NT2/D1 (cell line): ENCODE measurements around the gene NDUFAF8.
A peak's percentile ranks its signal among the peaks of the same experiment; 100 is the strongest.

ENCODE experiments used
- DNase-seq: peaks from one replicate; pipeline ENCODE4 v3.0.0-alpha.2; 2011; ENCODE audit warnings: low read depth, low spot score
- H3K27me3 ChIP-seq: 2 replicates; pipeline ENCODE4 v1.6.0; 2011; ENCODE audit warnings: mild to moderate bottlenecking; ENCODE audit not compliant: insufficient read length, insufficient read depth
- H3K36me3 ChIP-seq: 2 replicates; pipeline ENCODE4 v1.6.1; 2011; ENCODE audit warnings: mild to moderate bottlenecking, low read length, mixed read lengths; ENCODE audit not compliant: insufficient read depth, insufficient read length
- H3K4me1 ChIP-seq: 2 replicates; pipeline ENCODE4 v1.5.1; 2011; ENCODE audit not compliant: insufficient read depth, insufficient read length
- H3K4me3 ChIP-seq: 2 replicates; pipeline ENCODE4 v1.5.1; 2011; ENCODE audit warnings: low read depth; ENCODE audit not compliant: insufficient read length
- H3K9ac ChIP-seq: 2 replicates; pipeline ENCODE4 v1.6.0; 2011; ENCODE audit warnings: low read depth; ENCODE audit not compliant: insufficient read length
- H3K9me3 ChIP-seq: 2 replicates; pipeline ENCODE4 v1.5.1; 2011; ENCODE audit warnings: mild to moderate bottlenecking, low read length; ENCODE audit not compliant: insufficient read depth
- SUZ12 ChIP-seq: IDR thresholded peaks from 2 replicates; pipeline ENCODE4 v1.6.1; 2011; ENCODE audit not compliant: insufficient read length, insufficient read depth; ENCODE audit errors: extremely low read depth
- YY1 ChIP-seq: IDR thresholded peaks from 2 replicates; pipeline ENCODE4 v1.6.1; 2011; ENCODE audit not compliant: insufficient read length, insufficient read depth
- ZNF274 ChIP-seq: IDR thresholded peaks from 2 replicates; pipeline ENCODE4 v1.6.1; 2011; ENCODE audit warnings: mild to moderate bottlenecking, low read depth, low read length

Gene NDUFAF8

DNA sequence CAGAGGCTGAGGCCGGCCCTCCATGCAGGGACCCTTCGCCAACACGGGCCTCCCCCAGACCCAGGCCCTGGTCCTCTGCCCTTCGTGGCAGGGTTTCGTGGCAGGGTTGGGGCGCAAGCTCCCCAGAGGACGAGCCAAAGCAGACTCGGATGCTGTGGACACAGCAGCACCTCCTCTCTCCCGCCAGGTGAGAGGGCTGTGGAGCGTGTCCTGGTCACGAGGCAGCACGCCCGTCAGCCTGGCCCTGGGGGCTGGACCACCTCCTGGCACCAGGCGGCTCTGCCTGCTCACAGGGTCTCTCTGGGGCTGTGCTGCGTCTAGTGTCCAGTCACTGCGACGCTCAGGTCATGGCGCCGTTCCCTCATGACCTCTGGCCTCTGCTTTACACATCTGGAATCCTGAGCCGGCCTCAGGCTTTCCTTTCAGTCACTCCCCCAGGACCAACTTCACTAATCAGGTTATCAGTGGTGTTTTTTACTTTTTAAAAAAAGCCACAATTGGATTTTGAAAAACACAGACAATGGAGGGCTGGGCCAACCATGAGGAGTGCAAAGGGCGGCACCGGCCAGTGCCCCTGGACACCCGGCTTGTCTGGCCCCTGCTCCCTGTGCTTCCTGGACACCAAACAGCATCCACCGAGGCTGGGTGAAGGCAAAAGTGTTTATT lies 5.4 kb downstream of the NDUFAF8 start:
- peaks cover 65% of the 10 kb centered on the region for H3K36me3 ChIP-seq
- peak overlapping the region; percentile 26 for H3K9ac ChIP-seq
- peaks cover 40% of the 10 kb centered on the region for H3K4me1 ChIP-seq
- DNase-seq = no peak
- no peak overlapping the region for H3K4me3 ChIP-seq
- H3K9me3 ChIP-seq = no peaks in the 10 kb centered on the region
- TF ChIP-seq SUZ12 (no peak), ZNF274 (no peak), YY1 (no peak)
- H3K27me3 ChIP-seq = no peaks in the 10 kb centered on the region

DNA sequence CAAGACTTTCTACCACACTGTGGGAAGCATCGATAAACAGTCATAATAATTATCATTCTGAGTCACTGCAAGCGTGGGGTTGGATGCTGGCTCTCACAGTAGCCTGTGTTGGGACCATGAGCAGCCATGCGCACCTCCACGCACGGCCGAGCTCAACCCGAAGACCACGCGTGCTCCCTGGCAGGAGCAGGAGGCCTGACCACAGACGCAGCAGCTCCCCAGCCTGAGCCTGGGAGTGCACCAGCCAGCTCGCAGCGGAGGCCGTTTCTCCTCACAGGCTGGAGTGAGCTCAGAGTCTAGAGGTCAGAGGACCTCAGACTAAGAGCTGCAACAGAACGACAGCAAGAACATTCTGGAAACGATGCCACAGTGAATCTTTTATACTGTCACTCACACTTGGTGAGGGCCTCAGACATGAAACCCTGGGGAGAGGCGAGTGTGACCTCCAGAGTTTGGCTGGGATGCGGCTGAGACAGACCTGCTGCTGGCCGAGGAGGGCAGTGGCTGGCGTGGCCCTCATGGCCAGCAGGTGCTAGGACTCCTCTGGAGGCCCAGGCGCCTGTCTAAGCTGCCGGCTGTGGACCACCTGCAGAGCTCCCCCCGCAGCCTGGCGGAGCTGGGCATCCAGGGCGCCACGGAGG lies 6.0 kb downstream of the NDUFAF8 start:
- Histone ChIP-seq H3K9ac (peak overlapping the region; percentile 9), H3K9me3 (no peaks in the 10 kb centered on the region)
- TF ChIP-seq ZNF274 = no peak
- no peak for TF ChIP-seq YY1
- no peak for TF ChIP-seq SUZ12

DNA sequence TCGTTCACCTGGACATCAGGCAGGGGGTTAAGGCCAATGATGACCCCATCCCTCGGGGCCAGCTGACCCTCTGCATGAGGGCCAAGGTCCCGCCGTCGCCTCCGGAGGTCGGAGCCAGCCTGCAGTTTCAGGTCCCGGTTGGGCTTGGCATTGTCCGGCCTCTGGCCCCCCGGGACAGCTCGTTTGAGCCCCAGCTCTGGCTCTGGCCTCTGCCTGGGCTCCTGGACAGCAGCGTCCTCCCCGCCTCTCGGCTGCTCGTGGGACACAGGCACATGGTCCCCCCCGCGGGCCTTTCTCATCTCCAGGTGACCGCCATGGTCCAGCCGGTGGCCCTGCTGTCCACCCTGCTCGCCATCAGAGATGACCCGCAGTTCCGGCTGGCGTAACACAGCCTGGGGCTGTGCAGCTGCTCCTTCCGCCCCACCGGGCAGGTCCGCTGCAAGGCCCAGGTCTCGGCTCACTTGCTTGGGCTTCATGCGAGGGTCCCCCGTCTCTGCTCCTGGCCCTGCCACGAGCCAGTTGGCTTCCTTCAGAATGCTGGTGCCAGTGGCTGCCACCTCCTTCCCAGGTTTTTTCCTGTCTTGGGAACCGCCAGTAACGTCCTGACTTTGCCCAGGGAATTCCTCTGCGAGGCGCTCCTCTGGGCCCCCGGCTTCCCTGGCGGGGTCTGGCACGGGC lies 6.7 kb downstream of the NDUFAF8 start:
- peaks cover 39% of the 10 kb centered on the region for H3K4me1 ChIP-seq
- no peaks in the 10 kb centered on the region for H3K27me3 ChIP-seq
- TF ChIP-seq YY1 = no peak
- TF ChIP-seq SUZ12 = no peak
- no peak for TF ChIP-seq ZNF274
- H3K9me3 ChIP-seq = no peaks in the 10 kb centered on the region
- H3K36me3 ChIP-seq = peaks cover 66% of the 10 kb centered on the region
- H3K9ac ChIP-seq = peak overlapping the region; percentile 9
- no peak overlapping the region for H3K4me3 ChIP-seq
- DNase-seq = no peak

More for the DNA sequence above, 6.0 kb downstream of the NDUFAF8 start:
- Histone ChIP-seq H3K4me1 (peaks cover 40% of the 10 kb centered on the region), H3K27me3 (no peaks in the 10 kb centered on the region), H3K4me3 (no peak overlapping the region), H3K36me3 (peaks cover 66% of the 10 kb centered on the region)
- no peak for DNase-seq

GRCh38 chr17:81246343-81246670 lies 7.2 kb downstream of the NDUFAF8 start:
- DNase-seq = no peak
- Histone ChIP-seq H3K36me3 (peaks cover 66% of the 10 kb centered on the region), H3K4me3 (no peak overlapping the region), H3K9me3 (no peaks in the 10 kb centered on the region), H3K4me1 (peaks cover 37% of the 10 kb centered on the region), H3K9ac (no peak overlapping the region), H3K27me3 (no peaks in the 10 kb centered on the region)
- TF ChIP-seq YY1 (no peak), ZNF274 (no peak), SUZ12 (no peak)

DNA sequence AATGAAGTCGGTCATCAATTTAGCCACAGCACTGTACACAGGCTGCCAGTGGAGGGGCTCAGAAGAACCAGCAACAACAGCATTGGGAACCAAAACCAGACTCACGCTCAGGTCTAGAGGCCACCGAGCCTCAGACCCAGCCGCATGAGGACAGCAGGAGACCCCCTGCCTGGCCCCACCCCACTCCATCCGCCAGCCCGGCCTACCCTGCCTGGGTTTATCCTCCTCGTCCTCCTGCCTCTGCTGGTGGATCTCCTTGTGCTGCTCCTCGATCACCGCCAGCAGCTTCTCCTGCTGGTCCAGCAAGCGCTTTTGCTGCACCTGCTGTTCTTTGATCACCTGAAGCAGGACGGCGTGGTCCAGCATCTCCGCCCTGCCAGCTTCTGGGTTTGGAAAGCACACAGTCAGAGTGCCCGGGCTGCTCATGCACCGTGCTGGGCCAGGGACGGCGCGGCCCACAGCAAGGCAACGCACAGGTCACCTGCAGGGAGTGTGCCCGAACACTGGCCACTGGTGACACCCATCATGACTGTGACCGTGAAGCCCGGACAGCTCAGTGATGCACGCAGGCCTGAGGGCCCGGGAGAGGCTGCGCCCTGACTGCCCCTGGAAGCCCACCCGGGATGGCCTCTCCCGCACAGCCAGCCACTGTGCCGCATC lies 7.7 kb downstream of the NDUFAF8 start:
- TF ChIP-seq YY1 = no peak
- TF ChIP-seq ZNF274 = no peak
- no peak for TF ChIP-seq SUZ12
- no peak overlapping the region for H3K4me3 ChIP-seq
- no peak overlapping the region for H3K9ac ChIP-seq
- DNase-seq = no peak
- peaks cover 66% of the 10 kb centered on the region for H3K36me3 ChIP-seq
- H3K4me1 ChIP-seq = peaks cover 37% of the 10 kb centered on the region
- no peaks in the 10 kb centered on the region for H3K9me3 ChIP-seq
- H3K27me3 ChIP-seq = no peaks in the 10 kb centered on the region

DNA sequence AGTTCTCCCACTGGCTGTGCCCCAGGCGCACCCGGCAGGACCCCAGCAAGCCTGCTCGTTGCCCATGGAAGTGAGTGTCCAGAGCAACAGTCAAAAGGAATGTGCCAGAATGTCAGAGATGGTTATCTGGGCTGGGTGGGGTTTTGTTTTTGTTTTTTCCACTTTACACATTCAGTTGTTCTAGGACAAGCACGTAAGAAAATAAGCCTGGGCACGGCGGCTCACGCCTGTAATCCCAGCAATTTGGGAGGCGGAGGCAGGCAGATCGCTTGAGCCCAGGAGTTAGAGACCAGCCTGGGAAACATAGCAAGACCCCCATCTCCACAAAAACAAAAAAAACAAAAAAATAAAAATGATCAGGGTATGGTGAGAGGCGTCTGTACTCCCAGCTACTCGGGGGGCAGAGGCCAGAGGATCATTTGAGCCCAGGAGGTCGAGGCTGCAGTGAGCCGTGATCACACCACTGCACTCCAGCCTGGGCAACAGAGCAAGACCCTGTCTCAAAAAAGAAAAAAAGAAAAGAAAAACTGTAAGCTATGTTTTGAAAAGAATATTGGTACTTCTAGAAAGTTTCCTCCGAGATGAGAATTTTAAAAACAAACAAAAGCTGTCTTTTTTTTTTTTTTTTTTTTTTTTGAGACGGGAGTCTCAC lies 8.3 kb downstream of the NDUFAF8 start:
- H3K9ac ChIP-seq = no peak overlapping the region
- no peak for TF ChIP-seq SUZ12
- no peak for TF ChIP-seq YY1
- no peak for TF ChIP-seq ZNF274
- H3K36me3 ChIP-seq = peaks cover 67% of the 10 kb centered on the region

GRCh38 chr17:81248649-81249048 lies 9.5 kb downstream of the NDUFAF8 start:
- no peaks in the 10 kb centered on the region for H3K27me3 ChIP-seq
- no peak for DNase-seq
- peaks cover 37% of the 10 kb centered on the region for H3K4me1 ChIP-seq
- no peaks in the 10 kb centered on the region for H3K9me3 ChIP-seq
- no peak for TF ChIP-seq SUZ12
- no peak for TF ChIP-seq ZNF274
- no peak for TF ChIP-seq YY1
- H3K36me3 ChIP-seq = peaks cover 66% of the 10 kb centered on the region
- no peak overlapping the region for H3K4me3 ChIP-seq
- no peak overlapping the region for H3K9ac ChIP-seq

More for the DNA sequence above, 8.3 kb downstream of the NDUFAF8 start:
- no peaks in the 10 kb centered on the region for H3K9me3 ChIP-seq
- no peak overlapping the region for H3K4me3 ChIP-seq
- DNase-seq = no peak
- peaks cover 37% of the 10 kb centered on the region for H3K4me1 ChIP-seq
- H3K27me3 ChIP-seq = no peaks in the 10 kb centered on the region
